GM12878 (cell line): ENCODE data around the gene SF1. TPM values are rescaled to one million over a fixed set of nuclear protein-coding genes. Genes with fewer than 3 reads are reported as not detected.

Experiments
- BACH1 ChIP-seq: fragments of 450-650 bp; IDR thresholded peaks from 2 replicates; pipeline ENCODE4 v1.6.1; 2017; ENCODE audit warnings: mild to moderate bottlenecking, borderline replicate concordance
- CBX3 ChIP-seq: fragments of 200-600 bp; sonication (generic); IDR thresholded peaks from 2 replicates; pipeline ENCODE4 v1.6.1; 2016; ENCODE audit warnings: low read depth, borderline replicate concordance
- GATAD2B ChIP-seq: fragments of 450-650 bp; conservative IDR thresholded peaks from 2 replicates; pipeline ENCODE4 v1.6.1; 2017; ENCODE audit warnings: low read depth, mild to moderate bottlenecking, moderate library complexity
- HDAC2 ChIP-seq: fragments of 200-600 bp; sonication (generic); IDR thresholded peaks from 2 replicates; pipeline ENCODE4 v1.6.1; 2017
- HDGF ChIP-seq: fragments of 450-650 bp; IDR thresholded peaks from 2 replicates; pipeline ENCODE4 v1.6.1; 2016; ENCODE audit warnings: antibody characterized with exemption
- IKZF1 ChIP-seq: fragments of 450-650 bp; conservative IDR thresholded peaks from 2 replicates; pipeline ENCODE4 v1.6.1; 2017; ENCODE audit warnings: antibody characterized with exemption, mild to moderate bottlenecking
- MEF2A ChIP-seq: IDR thresholded peaks from 2 replicates; pipeline ENCODE4 v1.6.1; 2011; ENCODE audit warnings: low read depth, mild to moderate bottlenecking, low read length, moderate library complexity; ENCODE audit not compliant: insufficient read depth
- PML ChIP-seq: IDR thresholded peaks from 2 replicates; pipeline ENCODE4 v1.6.1; 2012; ENCODE audit warnings: low read length, inconsistent platforms
- POLR2A ChIP-seq: IDR thresholded peaks from 2 replicates; pipeline ENCODE4 v1.6.1; 2011; ENCODE audit warnings: low read depth, mild to moderate bottlenecking, low read length
- POU2F2 ChIP-seq: IDR thresholded peaks from 3 replicates; pipeline ENCODE4 v1.6.1; 2011; ENCODE audit warnings: low read depth, mild to moderate bottlenecking, low read length, borderline replicate concordance
- SMAD5 ChIP-seq: IDR thresholded peaks from 2 replicates; pipeline ENCODE4 v1.6.1; 2016; ENCODE audit warnings: antibody characterized with exemption, low read depth
- STAT1 ChIP-seq: fragments of 450-650 bp; conservative IDR thresholded peaks from 2 replicates; pipeline ENCODE4 v1.6.1; 2014; ENCODE audit warnings: antibody characterized with exemption, mild to moderate bottlenecking
- ZBED1 ChIP-seq: IDR thresholded peaks from 2 replicates; pipeline ENCODE4 v1.6.1; 2016; ENCODE audit warnings: borderline replicate concordance
- ZNF217 ChIP-seq: fragments of 450-650 bp; IDR thresholded peaks from 2 replicates; pipeline ENCODE4 v1.6.1; 2017; ENCODE audit warnings: antibody characterized with exemption, mild to moderate bottlenecking
- ZNF274 ChIP-seq: IDR thresholded peaks from one replicate; pipeline ENCODE4 v1.8.0; 2011; ENCODE audit not compliant: insufficient read length, insufficient read depth
- ZZZ3 ChIP-seq: IDR thresholded peaks from 2 replicates; pipeline ENCODE4 v1.6.1; 2011; ENCODE audit warnings: low read depth; ENCODE audit not compliant: control insufficient read depth, insufficient read length
- polyA plus RNA-seq, 11 experiments: library from polyadenylated mRNA; depleted of rRNA in 4 of 11; unstranded in 6 of 11; stranded (reverse) in 5 of 11; fragments of >200 nt; fragmentation: Nextera tagmentation in 4 of 11; fragmentation: Illumina TruSeq in 1 of 11; extraction: Ambion mirVana in 4 of 11; extraction: Trizol in 1 of 11; gene quantifications; 1 replicate in 1 of 11; 2 replicates in 10 of 11; pipeline versions ENCODE4 v1.2.1 to v1.2.3, GENCODE V29; 2011 to 2016; ENCODE audit warnings: inconsistent platforms in 2 of 11, missing spikeins in 2 of 11, low read depth in 1 of 11
- total RNA-seq, 4 experiments: library from RNA; depleted of rRNA in 3 of 4; stranded (reverse); fragments of >200 nt in 3 of 4; fragmentation: Illumina TruSeq in 1 of 4; extraction: Trizol in 1 of 4; gene quantifications; 2 replicates each; pipeline versions ENCODE4 v1.2.1 to v1.2.3, GENCODE V29; 2013 to 2021
- TF ChIP-seq, protein P1 (sequence below): fragments of 450-650 bp; IDR thresholded peaks from 2 replicates; pipeline ENCODE4 v1.6.1; 2017; ENCODE audit warnings: mild to moderate bottlenecking, moderate library complexity
- TF ChIP-seq, protein P2 (sequence below): fragments of 450-650 bp; IDR thresholded peaks from 2 replicates; pipeline ENCODE4 v1.6.1; 2017; ENCODE audit warnings: antibody characterized with exemption, mild to moderate bottlenecking, moderate library complexity
- TF ChIP-seq, protein P3 (sequence below), 3 experiments: IDR thresholded peaks in 2 of 3; conservative IDR thresholded peaks in 1 of 3; 2 replicates each; pipeline ENCODE4 v1.5.1; 2011; ENCODE audit warnings: low read depth in 3 of 3, low read length in 3 of 3, mild to moderate bottlenecking in 3 of 3, control low read depth in 2 of 3, moderate library complexity in 2 of 3, inconsistent platforms in 1 of 3, mixed read lengths in 1 of 3; ENCODE audit not compliant: control insufficient read depth in 2 of 3, insufficient read depth in 1 of 3; ENCODE audit errors: extremely low read depth in 1 of 3
- TF ChIP-seq, protein P4 (sequence below): fragments of 450-650 bp; IDR thresholded peaks from 2 replicates; pipeline ENCODE4 v1.6.1; 2018; ENCODE audit warnings: borderline replicate concordance, mild to moderate bottlenecking; ENCODE audit not compliant: partially characterized antibody

The SF1 gene
- total and polyA plus RNA-seq, 10 of the 15 experiments (the other 5 are each of a cell fraction or from before 2014, with no cell fraction given): 13.6 to 337 (median 103) TPM

DNA sequence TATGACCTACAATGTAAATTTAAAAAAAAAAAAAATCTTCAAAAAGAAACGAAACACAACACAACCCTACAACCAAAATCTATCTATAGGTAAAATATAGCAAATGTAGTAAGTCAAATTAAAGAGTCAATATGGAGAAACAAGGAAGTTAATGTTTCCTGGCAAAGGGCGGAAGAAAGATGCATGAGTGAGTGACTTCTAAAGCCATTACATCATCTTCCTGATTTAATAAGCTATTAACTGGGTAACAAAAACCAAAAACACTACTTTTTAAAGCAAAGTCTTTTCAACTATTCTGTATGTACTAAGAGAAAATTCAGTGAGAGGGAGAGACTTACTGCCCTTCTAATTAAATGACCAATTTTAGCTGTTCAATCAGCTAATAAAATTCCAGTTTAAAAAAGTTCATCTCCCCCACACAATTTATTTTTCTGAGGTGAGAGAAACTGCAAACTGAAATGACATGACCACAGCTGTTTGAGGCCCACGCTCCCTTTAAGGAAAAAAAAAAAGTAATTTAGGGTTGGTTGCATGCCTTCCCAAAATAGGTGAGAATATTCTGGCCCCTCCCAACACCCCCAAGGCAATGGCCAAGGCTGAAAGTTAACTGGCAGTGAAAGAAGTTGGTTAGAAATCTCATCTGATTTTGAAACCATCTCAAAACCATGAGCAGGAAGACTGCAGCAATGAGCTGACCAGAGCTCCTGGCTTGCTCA is 5.9 kb downstream of the SF1 start (continued):
- TF ChIP-seq CBX3: no peak
- TF ChIP-seq ZBED1: no peak
- TF ChIP-seq, protein P1, sequence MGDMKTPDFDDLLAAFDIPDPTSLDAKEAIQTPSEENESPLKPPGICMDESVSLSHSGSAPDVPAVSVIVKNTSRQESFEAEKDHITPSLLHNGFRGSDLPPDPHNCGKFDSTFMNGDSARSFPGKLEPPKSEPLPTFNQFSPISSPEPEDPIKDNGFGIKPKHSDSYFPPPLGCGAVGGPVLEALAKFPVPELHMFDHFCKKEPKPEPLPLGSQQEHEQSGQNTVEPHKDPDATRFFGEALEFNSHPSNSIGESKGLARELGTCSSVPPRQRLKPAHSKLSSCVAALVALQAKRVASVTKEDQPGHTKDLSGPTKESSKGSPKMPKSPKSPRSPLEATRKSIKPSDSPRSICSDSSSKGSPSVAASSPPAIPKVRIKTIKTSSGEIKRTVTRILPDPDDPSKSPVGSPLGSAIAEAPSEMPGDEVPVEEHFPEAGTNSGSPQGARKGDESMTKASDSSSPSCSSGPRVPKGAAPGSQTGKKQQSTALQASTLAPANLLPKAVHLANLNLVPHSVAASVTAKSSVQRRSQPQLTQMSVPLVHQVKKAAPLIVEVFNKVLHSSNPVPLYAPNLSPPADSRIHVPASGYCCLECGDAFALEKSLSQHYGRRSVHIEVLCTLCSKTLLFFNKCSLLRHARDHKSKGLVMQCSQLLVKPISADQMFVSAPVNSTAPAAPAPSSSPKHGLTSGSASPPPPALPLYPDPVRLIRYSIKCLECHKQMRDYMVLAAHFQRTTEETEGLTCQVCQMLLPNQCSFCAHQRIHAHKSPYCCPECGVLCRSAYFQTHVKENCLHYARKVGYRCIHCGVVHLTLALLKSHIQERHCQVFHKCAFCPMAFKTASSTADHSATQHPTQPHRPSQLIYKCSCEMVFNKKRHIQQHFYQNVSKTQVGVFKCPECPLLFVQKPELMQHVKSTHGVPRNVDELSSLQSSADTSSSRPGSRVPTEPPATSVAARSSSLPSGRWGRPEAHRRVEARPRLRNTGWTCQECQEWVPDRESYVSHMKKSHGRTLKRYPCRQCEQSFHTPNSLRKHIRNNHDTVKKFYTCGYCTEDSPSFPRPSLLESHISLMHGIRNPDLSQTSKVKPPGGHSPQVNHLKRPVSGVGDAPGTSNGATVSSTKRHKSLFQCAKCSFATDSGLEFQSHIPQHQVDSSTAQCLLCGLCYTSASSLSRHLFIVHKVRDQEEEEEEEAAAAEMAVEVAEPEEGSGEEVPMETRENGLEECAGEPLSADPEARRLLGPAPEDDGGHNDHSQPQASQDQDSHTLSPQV: no peak
- no peak for TF ChIP-seq HDAC2
- no peak for TF ChIP-seq HDGF
- TF ChIP-seq, protein P2, sequence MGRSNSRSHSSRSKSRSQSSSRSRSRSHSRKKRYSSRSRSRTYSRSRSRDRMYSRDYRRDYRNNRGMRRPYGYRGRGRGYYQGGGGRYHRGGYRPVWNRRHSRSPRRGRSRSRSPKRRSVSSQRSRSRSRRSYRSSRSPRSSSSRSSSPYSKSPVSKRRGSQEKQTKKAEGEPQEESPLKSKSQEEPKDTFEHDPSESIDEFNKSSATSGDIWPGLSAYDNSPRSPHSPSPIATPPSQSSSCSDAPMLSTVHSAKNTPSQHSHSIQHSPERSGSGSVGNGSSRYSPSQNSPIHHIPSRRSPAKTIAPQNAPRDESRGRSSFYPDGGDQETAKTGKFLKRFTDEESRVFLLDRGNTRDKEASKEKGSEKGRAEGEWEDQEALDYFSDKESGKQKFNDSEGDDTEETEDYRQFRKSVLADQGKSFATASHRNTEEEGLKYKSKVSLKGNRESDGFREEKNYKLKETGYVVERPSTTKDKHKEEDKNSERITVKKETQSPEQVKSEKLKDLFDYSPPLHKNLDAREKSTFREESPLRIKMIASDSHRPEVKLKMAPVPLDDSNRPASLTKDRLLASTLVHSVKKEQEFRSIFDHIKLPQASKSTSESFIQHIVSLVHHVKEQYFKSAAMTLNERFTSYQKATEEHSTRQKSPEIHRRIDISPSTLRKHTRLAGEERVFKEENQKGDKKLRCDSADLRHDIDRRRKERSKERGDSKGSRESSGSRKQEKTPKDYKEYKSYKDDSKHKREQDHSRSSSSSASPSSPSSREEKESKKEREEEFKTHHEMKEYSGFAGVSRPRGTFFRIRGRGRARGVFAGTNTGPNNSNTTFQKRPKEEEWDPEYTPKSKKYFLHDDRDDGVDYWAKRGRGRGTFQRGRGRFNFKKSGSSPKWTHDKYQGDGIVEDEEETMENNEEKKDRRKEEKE: no peak
- no peak for TF ChIP-seq SMAD5
- TF ChIP-seq, protein P3, sequence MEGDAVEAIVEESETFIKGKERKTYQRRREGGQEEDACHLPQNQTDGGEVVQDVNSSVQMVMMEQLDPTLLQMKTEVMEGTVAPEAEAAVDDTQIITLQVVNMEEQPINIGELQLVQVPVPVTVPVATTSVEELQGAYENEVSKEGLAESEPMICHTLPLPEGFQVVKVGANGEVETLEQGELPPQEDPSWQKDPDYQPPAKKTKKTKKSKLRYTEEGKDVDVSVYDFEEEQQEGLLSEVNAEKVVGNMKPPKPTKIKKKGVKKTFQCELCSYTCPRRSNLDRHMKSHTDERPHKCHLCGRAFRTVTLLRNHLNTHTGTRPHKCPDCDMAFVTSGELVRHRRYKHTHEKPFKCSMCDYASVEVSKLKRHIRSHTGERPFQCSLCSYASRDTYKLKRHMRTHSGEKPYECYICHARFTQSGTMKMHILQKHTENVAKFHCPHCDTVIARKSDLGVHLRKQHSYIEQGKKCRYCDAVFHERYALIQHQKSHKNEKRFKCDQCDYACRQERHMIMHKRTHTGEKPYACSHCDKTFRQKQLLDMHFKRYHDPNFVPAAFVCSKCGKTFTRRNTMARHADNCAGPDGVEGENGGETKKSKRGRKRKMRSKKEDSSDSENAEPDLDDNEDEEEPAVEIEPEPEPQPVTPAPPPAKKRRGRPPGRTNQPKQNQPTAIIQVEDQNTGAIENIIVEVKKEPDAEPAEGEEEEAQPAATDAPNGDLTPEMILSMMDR (IDR thresholded peaks at IDR 0.05 in 2 of 3, conservative IDR thresholded peaks at IDR 0.05 in 1 of 3; ENCODE audit: control insufficient read depth in 2 of 3, extremely low read depth in 1 of 3, insufficient read depth in 1 of 3, low read depth in 3 of 3, low read length in 3 of 3): no peak
- TF ChIP-seq, protein P4, sequence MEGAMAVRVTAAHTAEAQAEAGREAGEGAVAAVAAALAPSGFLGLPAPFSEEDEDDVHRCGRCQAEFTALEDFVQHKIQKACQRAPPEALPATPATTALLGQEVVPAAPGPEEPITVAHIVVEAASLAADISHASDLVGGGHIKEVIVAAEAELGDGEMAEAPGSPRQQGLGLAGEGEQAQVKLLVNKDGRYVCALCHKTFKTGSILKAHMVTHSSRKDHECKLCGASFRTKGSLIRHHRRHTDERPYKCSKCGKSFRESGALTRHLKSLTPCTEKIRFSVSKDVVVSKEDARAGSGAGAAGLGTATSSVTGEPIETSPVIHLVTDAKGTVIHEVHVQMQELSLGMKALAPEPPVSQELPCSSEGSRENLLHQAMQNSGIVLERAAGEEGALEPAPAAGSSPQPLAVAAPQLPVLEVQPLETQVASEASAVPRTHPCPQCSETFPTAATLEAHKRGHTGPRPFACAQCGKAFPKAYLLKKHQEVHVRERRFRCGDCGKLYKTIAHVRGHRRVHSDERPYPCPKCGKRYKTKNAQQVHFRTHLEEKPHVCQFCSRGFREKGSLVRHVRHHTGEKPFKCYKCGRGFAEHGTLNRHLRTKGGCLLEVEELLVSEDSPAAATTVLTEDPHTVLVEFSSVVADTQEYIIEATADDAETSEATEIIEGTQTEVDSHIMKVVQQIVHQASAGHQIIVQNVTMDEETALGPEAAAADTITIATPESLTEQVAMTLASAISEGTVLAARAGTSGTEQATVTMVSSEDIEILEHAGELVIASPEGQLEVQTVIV: no peak
- TF ChIP-seq POLR2A: no peak
- no peak for TF ChIP-seq POU2F2
- TF ChIP-seq IKZF1: no peak
- no peak for TF ChIP-seq BACH1
- no peak for TF ChIP-seq ZZZ3
- TF ChIP-seq GATAD2B: no peak
- TF ChIP-seq STAT1: no peak
- no peak for TF ChIP-seq PML
- no peak for TF ChIP-seq ZNF274
- no peak for TF ChIP-seq ZNF217
- peak; percentile 61; the same call in 1 of the 2 replicates for TF ChIP-seq MEF2A
